Thoracic aorta (tissue), 2 donors: Measurements from ENCODE around the gene SLC4A11. TPM values are rescaled to one million over a fixed set of nuclear protein-coding genes. Genes with fewer than 3 reads are reported as not detected.

Source experiments
- ATAC-seq: fragments of 150-250 bp; one replicate; pipeline ENCODE4 v1.8.0; 2017; ENCODE audit warnings: low read depth; ENCODE audit not compliant: insufficient number of reproducible peaks, low FRiP score
- DNase-seq: peaks from one replicate; pipeline ENCODE4 v3.0.0-alpha.2; 2020; ENCODE audit warnings: low spot score
- H3K27ac ChIP-seq, 2 donors: fragments of 200-600 bp; sonication (generic); 1 replicate in 1 of 2; 2 replicates in 1 of 2; pipeline ENCODE4 v1.5.1; 2016; ENCODE audit warnings: mild to moderate bottlenecking in 2 of 2, moderate library complexity in 2 of 2
- H3K27me3 ChIP-seq: fragments of 200-600 bp; sonication (generic); replicated peaks from 2 replicates; pipeline ENCODE4 v1.6.0; 2016; ENCODE audit warnings: mild to moderate bottlenecking; ENCODE audit not compliant: insufficient read depth
- H3K36me3 ChIP-seq: fragments of 200-600 bp; sonication (generic); one replicate; pipeline ENCODE4 v1.5.1; 2016
- H3K4me1 ChIP-seq, 2 donors: fragments of 200-600 bp; sonication (generic); 1 replicate in 1 of 2; 2 replicates in 1 of 2; pipeline versions ENCODE4 v1.5.1 to v1.6.0; 2016; ENCODE audit warnings: low read depth in 2 of 2, mild to moderate bottlenecking in 1 of 2; ENCODE audit not compliant: control insufficient read depth in 1 of 2
- H3K4me3 ChIP-seq: fragments of 200-600 bp; sonication (generic); 2 replicates; pipeline ENCODE4 v1.5.1; 2016; ENCODE audit warnings: mild to moderate bottlenecking
- H3K9me3 ChIP-seq: fragments of 200-600 bp; sonication (generic); 2 replicates; pipeline ENCODE4 v1.5.1; 2016
- total RNA-seq, 2 donors: library from RNA; depleted of rRNA; stranded (reverse); fragments of >200 nt; gene quantifications; one replicate each; pipeline versions ENCODE4 v1.1.0 to v1.2.3, GENCODE V29; 2016
- TF ChIP-seq, protein P1 (sequence below): fragments of 200-600 bp; sonication (generic); IDR thresholded peaks from one replicate; pipeline ENCODE4 v1.5.1; 2019; ENCODE audit warnings: antibody characterized with exemption

The SLC4A11 gene
- total RNA-seq, 2 donors from 2014 or later, result 0.27 TPM; not detected in 1

DNA sequence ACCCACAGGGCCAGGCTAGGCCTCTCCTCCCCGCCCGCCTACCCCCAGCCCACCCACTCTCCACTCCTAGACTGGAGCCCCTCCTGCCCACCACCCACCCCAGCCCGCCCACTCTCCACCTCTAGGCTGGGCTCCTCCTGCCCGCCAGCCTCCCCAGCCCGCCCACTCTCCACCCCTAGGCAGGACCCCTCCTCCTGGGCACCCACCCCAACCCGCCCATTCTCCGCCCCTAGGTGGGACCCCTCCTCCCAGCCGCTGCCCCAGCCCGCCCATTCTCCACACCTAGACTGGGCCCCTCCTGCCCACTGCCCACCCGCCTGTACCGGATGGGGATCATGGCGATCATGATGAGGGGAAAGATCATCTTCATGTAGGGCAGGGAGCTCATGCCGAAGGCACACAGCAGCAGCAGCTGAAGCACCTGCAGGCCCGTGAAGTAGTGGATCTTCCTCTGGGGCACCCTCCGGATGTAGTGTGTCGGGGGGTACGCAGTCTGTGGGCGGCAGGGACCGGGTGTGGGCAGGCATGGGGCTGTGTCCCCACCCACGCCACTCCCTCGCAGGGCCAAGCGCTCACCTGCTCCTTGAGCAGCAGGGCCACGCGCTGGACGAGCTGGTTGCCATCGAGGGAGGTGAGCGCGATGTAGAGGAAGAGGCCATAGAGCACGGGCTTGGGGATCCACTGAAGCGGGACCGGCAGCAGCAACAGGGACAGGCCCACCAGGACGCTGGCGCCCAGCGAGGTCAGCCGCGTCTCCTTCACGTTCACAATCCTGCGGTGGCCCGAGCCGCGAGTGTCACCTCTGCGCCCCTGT lies 10.8 kb downstream of the SLC4A11 start:
- no peaks in the 10 kb centered on the region for H3K27me3 ChIP-seq
- no peaks in the 10 kb centered on the region for H3K4me1 ChIP-seq
- H3K36me3 ChIP-seq, result peaks cover 5% of the 10 kb centered on the region
- H3K27ac ChIP-seq, result no peak overlapping the region
- no peak overlapping the region for H3K4me3 ChIP-seq
- ATAC-seq (no peak), DNase-seq (no peak)
- TF ChIP-seq, protein P1, sequence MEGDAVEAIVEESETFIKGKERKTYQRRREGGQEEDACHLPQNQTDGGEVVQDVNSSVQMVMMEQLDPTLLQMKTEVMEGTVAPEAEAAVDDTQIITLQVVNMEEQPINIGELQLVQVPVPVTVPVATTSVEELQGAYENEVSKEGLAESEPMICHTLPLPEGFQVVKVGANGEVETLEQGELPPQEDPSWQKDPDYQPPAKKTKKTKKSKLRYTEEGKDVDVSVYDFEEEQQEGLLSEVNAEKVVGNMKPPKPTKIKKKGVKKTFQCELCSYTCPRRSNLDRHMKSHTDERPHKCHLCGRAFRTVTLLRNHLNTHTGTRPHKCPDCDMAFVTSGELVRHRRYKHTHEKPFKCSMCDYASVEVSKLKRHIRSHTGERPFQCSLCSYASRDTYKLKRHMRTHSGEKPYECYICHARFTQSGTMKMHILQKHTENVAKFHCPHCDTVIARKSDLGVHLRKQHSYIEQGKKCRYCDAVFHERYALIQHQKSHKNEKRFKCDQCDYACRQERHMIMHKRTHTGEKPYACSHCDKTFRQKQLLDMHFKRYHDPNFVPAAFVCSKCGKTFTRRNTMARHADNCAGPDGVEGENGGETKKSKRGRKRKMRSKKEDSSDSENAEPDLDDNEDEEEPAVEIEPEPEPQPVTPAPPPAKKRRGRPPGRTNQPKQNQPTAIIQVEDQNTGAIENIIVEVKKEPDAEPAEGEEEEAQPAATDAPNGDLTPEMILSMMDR, result no peak
- H3K9me3 ChIP-seq, result no peaks in the 10 kb centered on the region

DNA sequence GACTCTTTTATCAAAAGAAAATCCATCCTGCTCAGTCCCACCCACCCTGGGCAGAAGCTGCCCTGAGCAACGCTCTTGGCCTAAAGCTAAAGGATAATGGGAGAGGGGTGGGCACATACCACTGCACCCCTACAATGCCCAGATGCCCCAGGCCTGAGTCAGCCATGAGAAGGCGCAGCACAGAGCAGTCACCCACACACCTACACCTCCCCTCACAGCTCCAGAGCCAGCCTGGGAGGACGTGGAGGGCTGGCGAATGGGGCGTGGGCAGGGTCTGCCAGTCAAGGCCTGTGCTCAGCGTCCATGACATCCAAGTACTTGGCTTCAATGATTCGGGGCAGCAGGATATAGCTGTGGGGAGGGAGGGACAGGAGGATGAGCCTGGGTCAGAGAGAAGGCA lies 11.5 kb downstream of the SLC4A11 start:
- no peaks in the 10 kb centered on the region for H3K9me3 ChIP-seq
- no peaks in the 10 kb centered on the region for H3K27me3 ChIP-seq
- H3K4me1 ChIP-seq, result no peaks in the 10 kb centered on the region
- H3K36me3 ChIP-seq, result peaks cover 5% of the 10 kb centered on the region
- H3K27ac ChIP-seq, result no peak overlapping the region
- ATAC-seq (no peak), DNase-seq (no peak)
- TF ChIP-seq, protein P1, result no peak
- no peak overlapping the region for H3K4me3 ChIP-seq

DNA sequence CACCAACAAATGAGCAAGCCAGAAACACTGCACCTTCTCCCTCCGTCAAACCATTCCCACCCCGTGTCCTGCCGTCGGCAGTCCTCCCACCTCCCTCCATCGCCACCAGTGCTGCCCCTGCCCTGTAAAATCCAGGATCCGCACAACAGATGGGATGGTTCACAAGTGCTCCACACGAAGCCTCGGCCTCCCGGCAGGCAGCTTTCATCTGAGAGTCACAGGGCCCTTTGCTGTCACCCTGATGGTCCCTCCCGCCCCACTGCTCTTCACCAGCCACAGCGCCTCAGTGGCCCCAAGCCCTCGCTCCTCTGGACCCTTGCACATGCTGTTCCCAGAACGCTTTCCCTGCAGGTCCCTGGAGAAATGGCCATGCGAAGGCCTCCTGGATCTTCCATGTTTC lies 12.1 kb downstream of the SLC4A11 start:
- no peak overlapping the region for H3K27ac ChIP-seq
- H3K36me3 ChIP-seq, result peaks cover 6% of the 10 kb centered on the region
- H3K27me3 ChIP-seq, result no peaks in the 10 kb centered on the region
- no peak overlapping the region for H3K4me3 ChIP-seq
- TF ChIP-seq, protein P1, result no peak
- ATAC-seq, result no peak
- H3K4me1 ChIP-seq, result no peaks in the 10 kb centered on the region
- DNase-seq, result no peak
- H3K9me3 ChIP-seq, result no peaks in the 10 kb centered on the region

DNA sequence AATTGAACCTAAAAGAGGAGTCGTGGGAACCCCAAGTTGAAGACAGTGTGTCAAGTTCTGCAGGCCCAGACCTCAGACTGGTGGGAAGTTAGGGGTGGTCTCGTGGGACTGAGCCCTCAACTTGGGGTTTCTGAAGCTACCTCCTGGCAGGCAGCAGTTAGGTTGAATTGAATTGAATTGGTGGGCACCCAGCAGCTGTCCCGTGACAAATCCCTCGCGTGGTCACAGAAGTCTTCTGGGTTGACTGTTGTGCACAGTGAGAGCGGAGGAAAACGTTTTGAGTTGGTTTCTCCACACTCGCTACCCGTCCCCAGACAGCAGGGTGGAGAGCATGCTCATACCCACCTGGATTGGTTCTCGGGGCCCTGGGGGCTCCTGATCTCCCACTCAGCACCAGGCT lies 12.9 kb downstream of the SLC4A11 start:
- no peak overlapping the region for H3K4me3 ChIP-seq
- TF ChIP-seq, protein P1, result no peak
- ATAC-seq, result no peak

DNA sequence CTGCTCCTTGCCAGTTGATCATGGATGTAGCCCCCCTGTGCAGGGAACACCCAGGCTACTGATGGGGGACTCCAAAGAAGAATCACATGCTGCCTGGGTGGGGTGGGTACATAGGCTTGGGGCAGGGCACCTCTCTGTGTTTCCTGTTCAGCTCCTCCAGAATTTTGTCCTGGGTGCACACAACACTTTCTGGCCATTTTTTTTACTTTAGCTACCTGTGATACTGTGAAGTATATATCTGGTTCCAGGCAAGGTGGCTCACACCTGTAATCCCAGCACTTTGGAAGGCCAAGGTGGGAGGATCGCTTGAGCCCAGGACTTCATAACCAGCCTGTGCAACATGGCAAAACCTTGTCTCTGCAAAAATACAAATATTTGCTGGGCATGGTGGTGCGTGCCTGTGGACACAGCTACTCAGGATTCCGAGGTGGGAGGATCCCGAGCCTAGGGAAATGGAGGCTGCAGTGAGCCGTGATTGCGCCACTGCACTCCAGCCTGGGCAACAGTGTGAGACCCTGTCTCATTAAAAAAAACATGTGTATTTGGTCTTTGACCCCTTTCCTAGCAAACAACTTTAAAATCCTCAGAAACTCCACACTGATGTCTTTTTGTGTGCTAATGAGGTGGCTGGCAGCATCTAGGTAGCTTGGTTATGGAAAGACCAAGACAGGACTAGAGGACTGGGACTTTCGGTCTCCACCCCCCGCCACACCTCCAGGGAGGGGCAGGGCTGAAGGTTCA lies 14.1 kb downstream of the SLC4A11 start:
- ATAC-seq, result no peak

More for the DNA sequence above, 12.9 kb downstream of the SLC4A11 start:
- Histone ChIP-seq H3K36me3 (peaks cover 13% of the 10 kb centered on the region), H3K27ac (no peak overlapping the region), H3K27me3 (no peaks in the 10 kb centered on the region), H3K4me1 (no peaks in the 10 kb centered on the region), H3K9me3 (no peaks in the 10 kb centered on the region)
- DNase-seq, result no peak

More for the DNA sequence above, 14.1 kb downstream of the SLC4A11 start:
- no peak overlapping the region for H3K27ac ChIP-seq
- no peaks in the 10 kb centered on the region for H3K9me3 ChIP-seq
- H3K4me1 ChIP-seq, result no peaks in the 10 kb centered on the region
- H3K4me3 ChIP-seq, result no peak overlapping the region
- no peak for DNase-seq
- TF ChIP-seq, protein P1, result no peak
- H3K27me3 ChIP-seq, result no peaks in the 10 kb centered on the region
- peaks cover 13% of the 10 kb centered on the region for H3K36me3 ChIP-seq
